Measurements from ENCODE around the gene MLLT3. TPM values are rescaled to one million over a fixed set of nuclear protein-coding genes. Genes with fewer than 3 reads are reported as not detected.

The MLLT3 gene
- total RNA-seq, 1 experiment from 2014 or later: 21.6 TPM

DNA sequence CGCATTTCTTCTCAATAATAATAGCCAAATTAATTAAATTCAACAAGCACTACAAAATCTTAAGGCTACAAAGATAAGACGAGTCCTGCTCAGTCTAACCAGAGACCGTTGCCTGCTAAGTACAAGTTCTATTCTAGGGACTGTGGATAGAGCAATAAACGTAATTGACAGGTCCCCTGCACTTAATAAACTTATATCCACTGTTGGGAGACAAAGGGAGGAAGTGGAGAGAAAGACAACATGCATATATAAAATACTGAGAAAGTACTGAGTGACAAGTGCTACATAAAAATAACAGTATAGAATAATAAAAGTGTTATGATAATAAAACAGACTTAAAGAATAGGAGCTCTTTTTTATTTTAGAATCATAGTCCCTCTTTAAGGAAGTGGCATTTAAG is 158.1 kb downstream of the MLLT3 start:
- TF ChIP-seq EZH2 (IDR thresholded peaks at IDR 0.05; ENCODE audit: low read depth) (no peak), CTCF (conservative IDR thresholded peaks at IDR 0.05) (no peak)
- ChIA-PET POLR2A (ENCODE audit: unreplicated experiment) (no interaction called here), CTCF (interaction anchor here (0.7 kb wide), 1 partner anchor 647 kb away, joined by 5 read pairs; no protein-coding TSS in a partner anchor)
- no peak overlapping the region for H3K4me3 ChIP-seq
- H3K4me2 ChIP-seq: no peak overlapping the region
- BruUV-seq (replicated peaks): no TSS peak
- no peaks in the 10 kb centered on the region for H3F3A ChIP-seq (ENCODE audit: insufficient read depth, low read depth)
- intact Hi-C loops (cut with micrococcal nuclease; ENCODE audit: unreplicated experiment): no loop called here
- no peaks in the 10 kb centered on the region for H4K20me1 ChIP-seq (ENCODE audit: insufficient read depth)
- H3K4me1 ChIP-seq (replicated peaks; ENCODE audit: insufficient read depth): no peaks in the 10 kb centered on the region
- no peak overlapping the region for H3K27ac ChIP-seq
- H3K9me2 ChIP-seq (ENCODE audit: insufficient read depth): no peaks in the 10 kb centered on the region
- no peaks in the 10 kb centered on the region for H3K36me3 ChIP-seq (ENCODE audit: low read depth)
- no peaks in the 10 kb centered on the region for H3K27me3 ChIP-seq (ENCODE audit: insufficient read depth, low read depth)
- no peak overlapping the region for H2AFZ ChIP-seq
- no peak for DNase-seq
- H3K9me3 ChIP-seq (ENCODE audit: insufficient read depth, low read depth): no peaks in the 10 kb centered on the region
- H3K79me2 ChIP-seq (ENCODE audit: low read depth): no peaks in the 10 kb centered on the region

DNA sequence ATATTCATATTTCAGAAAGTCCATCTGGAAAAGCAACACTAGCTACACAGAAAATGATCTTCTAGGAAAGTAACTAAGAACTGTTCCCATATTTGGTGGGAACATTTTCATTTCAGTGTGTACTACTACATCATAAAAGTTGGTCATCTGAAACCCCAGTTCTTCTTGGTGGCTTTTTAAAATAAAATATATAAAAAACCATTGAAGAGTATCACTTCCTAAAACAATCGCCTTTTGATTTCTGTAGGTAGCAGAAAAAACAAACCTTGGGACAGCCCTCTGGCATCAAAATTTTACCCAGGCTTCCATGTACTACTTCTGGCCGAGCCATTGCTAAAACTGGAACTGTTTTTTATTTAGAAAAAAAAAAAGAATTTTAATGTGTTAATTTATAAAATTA is 158.5 kb downstream of the MLLT3 start:
- Histone ChIP-seq H3K79me2 (ENCODE audit: low read depth) (no peaks in the 10 kb centered on the region), H3K27ac (no peak overlapping the region), H3K4me2 (no peak overlapping the region), H3K27me3 (ENCODE audit: insufficient read depth, low read depth) (no peaks in the 10 kb centered on the region), H3K4me1 (replicated peaks; ENCODE audit: insufficient read depth) (no peaks in the 10 kb centered on the region), H3K9me2 (ENCODE audit: insufficient read depth) (no peaks in the 10 kb centered on the region), H3K4me3 (no peak overlapping the region), H2AFZ (no peak overlapping the region), H3F3A (ENCODE audit: insufficient read depth, low read depth) (no peaks in the 10 kb centered on the region), H4K20me1 (ENCODE audit: insufficient read depth) (no peaks in the 10 kb centered on the region), H3K36me3 (ENCODE audit: low read depth) (no peaks in the 10 kb centered on the region), H3K9me3 (ENCODE audit: insufficient read depth, low read depth) (no peaks in the 10 kb centered on the region)
- no peak for DNase-seq
- POLR2A ChIA-PET (ENCODE audit: unreplicated experiment): no interaction called here
- no TSS peak for BruUV-seq (replicated peaks)
- TF ChIP-seq CTCF (conservative IDR thresholded peaks at IDR 0.05) (no peak), EZH2 (IDR thresholded peaks at IDR 0.05; ENCODE audit: low read depth) (no peak)
- intact Hi-C loops (cut with micrococcal nuclease; ENCODE audit: unreplicated experiment): no loop called here
- CTCF ChIA-PET: interaction anchor here (0.7 kb wide), 1 partner anchor 647 kb away, joined by 5 read pairs; no protein-coding TSS in a partner anchor

GRCh38 chr9:20462410-20462809 is 159.9 kb downstream of the MLLT3 start:
- Histone ChIP-seq H2AFZ (no peak overlapping the region), H3K36me3 (ENCODE audit: low read depth) (no peaks in the 10 kb centered on the region), H3K27ac (no peak overlapping the region), H3K27me3 (ENCODE audit: insufficient read depth, low read depth) (no peaks in the 10 kb centered on the region), H3F3A (ENCODE audit: insufficient read depth, low read depth) (no peaks in the 10 kb centered on the region), H3K9me2 (ENCODE audit: insufficient read depth) (no peaks in the 10 kb centered on the region), H4K20me1 (ENCODE audit: insufficient read depth) (no peaks in the 10 kb centered on the region), H3K9me3 (ENCODE audit: insufficient read depth, low read depth) (no peaks in the 10 kb centered on the region), H3K4me1 (replicated peaks; ENCODE audit: insufficient read depth) (no peaks in the 10 kb centered on the region), H3K79me2 (ENCODE audit: low read depth) (no peaks in the 10 kb centered on the region), H3K4me2 (no peak overlapping the region), H3K4me3 (no peak overlapping the region)
- no TSS peak for BruUV-seq (replicated peaks)
- ChIA-PET POLR2A (ENCODE audit: unreplicated experiment) (no interaction called here), CTCF (no interaction called here)
- TF ChIP-seq EZH2 (IDR thresholded peaks at IDR 0.05; ENCODE audit: low read depth) (no peak), CTCF (conservative IDR thresholded peaks at IDR 0.05) (no peak)
- no peak for DNase-seq
- intact Hi-C loops (cut with micrococcal nuclease; ENCODE audit: unreplicated experiment): no loop called here
